ENCODE results near the gene DYNLT5. TPM values are rescaled to one million over a fixed set of nuclear protein-coding genes. Genes with fewer than 3 reads are reported as not detected.

Gene DYNLT5
- total RNA-seq (not detected in 2 replicates), polyA plus RNA-seq (not detected in 2 replicates), polyA minus RNA-seq (not detected in 2 replicates)
- 0.05 TPM for total RNA-seq (2013)

GRCh38 chr1:66752000-66752592 lies at the start of gene DYNLT5:
TSS of gene DYNLT5 (plus strand) at chr1:66752459. CDS start at chr1:66754659, 2,200 bp downstream.
- Histone ChIP-seq H3K79me2 (ENCODE audit: control insufficient read depth, insufficient read depth, low read length) (no peaks in the 10 kb centered on the region), H3K4me3 (ENCODE audit: control extremely low read depth in 1 of 5, extremely low read depth in 1 of 5, insufficient read depth in 1 of 5, low read depth in 2 of 5, low read length in 4 of 5) (peak within 1 kb of the TSS in 3 of 5 experiments; percentile 3 to 30 (median 21)), H3K4me2 (replicated peaks; ENCODE audit: low read depth, low read length, poor library complexity, severe bottlenecking) (peak within 1 kb of the TSS; percentile 69), H4K20me1 (ENCODE audit: control insufficient read depth, insufficient read depth, low read length, poor library complexity, severe bottlenecking) (no peaks in the 10 kb centered on the region), H2AFZ (ENCODE audit: insufficient read depth, low read depth, low read length, poor library complexity, severe bottlenecking) (peak within 1 kb of the TSS; percentile 43), H3K36me3 (replicated peaks in 1 of 2; ENCODE audit: control extremely low read depth in 1 of 2, control insufficient read depth in 1 of 2, extremely low read depth in 1 of 2, insufficient read depth in 2 of 2, low read length in 1 of 2) (no peaks in the 10 kb centered on the region), H3K27ac (ENCODE audit: low read length in 2 of 2) (no peak within 1 kb of the TSS), H3K9me3 (ENCODE audit: control extremely low read depth in 1 of 3, control insufficient read depth in 2 of 3, insufficient read depth in 1 of 3, low read length in 2 of 3) (peaks cover 0 to 6% (median 0%) of the 10 kb centered on the region in 3 donors), H3K4me1 (ENCODE audit: control insufficient read depth in 2 of 2, insufficient read depth in 2 of 2, low read length in 2 of 2) (peaks cover 10 to 19% of the 10 kb centered on the region in 2 donors), H3K27me3 (replicated peaks in 1 of 4; ENCODE audit: control extremely low read depth in 1 of 4, control insufficient read depth in 3 of 4, insufficient read depth in 4 of 4, low read length in 3 of 4) (peaks cover 0 to 26% (median 21%) of the 10 kb centered on the region in 4 experiments), H3K9ac (ENCODE audit: low read length) (peak within 1 kb of the TSS; percentile 28)
- Mint-ChIP-seq H3K4me1 (peaks cover 14% of the 10 kb centered on the region), H3K27me3 (peaks cover 42% of the 10 kb centered on the region), H3K9me3 (ENCODE audit: insufficient read depth) (no peaks in the 10 kb centered on the region), H3K4me3 (peak within 1 kb of the TSS; percentile 52), H3K27ac (no peak within 1 kb of the TSS)
- peak; percentile 19 for DNase-seq
- no peak for ATAC-seq (ENCODE audit: low read depth)
- ChIA-PET CTCF (interaction anchor here (1.3 kb wide), 1 partner anchor 13 kb away, joined by 3 read pairs; no protein-coding TSS in a partner anchor), POLR2A (no interaction called here)
- TF ChIP-seq CTCF (IDR thresholded peaks at IDR 0.05) (no peak), EZH2 (IDR thresholded peaks at IDR 0.05; ENCODE audit: borderline replicate concordance, insufficient read depth, low read depth, low read length, poor library complexity, severe bottlenecking) (no peak)
- 4% methylated on average over 33 of the region's 35 CpGs for WGBS (ENCODE audit: insufficient coverage)
- intact Hi-C loops (cut with micrococcal nuclease), result no loop called here

- no peak overlapping the region for H3K27ac ChIP-seq (ENCODE audit: low read length in 2 of 2)
- no peaks in the 10 kb centered on the region for H3K9me3 ChIP-seq (ENCODE audit: control extremely low read depth in 1 of 3, control insufficient read depth in 2 of 3, insufficient read depth in 1 of 3, low read length in 2 of 3)
- Mint-ChIP-seq H3K9me3 (ENCODE audit: insufficient read depth) (no peaks in the 10 kb centered on the region), H3K4me1 (no peaks in the 10 kb centered on the region), H3K27me3 (peaks cover 3% of the 10 kb centered on the region), H3K4me3 (no peak overlapping the region), H3K27ac (no peak overlapping the region)
- H4K20me1 ChIP-seq (ENCODE audit: control insufficient read depth, insufficient read depth, low read length, poor library complexity, severe bottlenecking), result no peaks in the 10 kb centered on the region
- ATAC-seq (ENCODE audit: low read depth) (no peak), DNase-seq (no peak)
- H3K27me3 ChIP-seq (replicated peaks in 1 of 4; ENCODE audit: control extremely low read depth in 1 of 4, control insufficient read depth in 3 of 4, insufficient read depth in 4 of 4, low read length in 3 of 4), result no peaks in the 10 kb centered on the region
- WGBS (ENCODE audit: insufficient coverage), result 100% methylated on average over 1 of the region's 4 CpGs
- H3K4me2 ChIP-seq (replicated peaks; ENCODE audit: low read depth, low read length, poor library complexity, severe bottlenecking), result no peak overlapping the region
- no peaks in the 10 kb centered on the region for H3K36me3 ChIP-seq (replicated peaks in 1 of 2; ENCODE audit: control extremely low read depth in 1 of 2, control insufficient read depth in 1 of 2, extremely low read depth in 1 of 2, insufficient read depth in 2 of 2, low read length in 1 of 2)
- H3K4me3 ChIP-seq (ENCODE audit: control extremely low read depth in 1 of 5, extremely low read depth in 1 of 5, insufficient read depth in 1 of 5, low read depth in 2 of 5, low read length in 4 of 5), result no peak overlapping the region
- POLR2A ChIA-PET, result no interaction called here
- no peaks in the 10 kb centered on the region for H3K4me1 ChIP-seq (ENCODE audit: control insufficient read depth in 2 of 2, insufficient read depth in 2 of 2, low read length in 2 of 2)
- H3K9ac ChIP-seq (ENCODE audit: low read length), result no peak overlapping the region
- TF ChIP-seq CTCF (IDR thresholded peaks at IDR 0.05) (no peak), EZH2 (IDR thresholded peaks at IDR 0.05; ENCODE audit: borderline replicate concordance, insufficient read depth, low read depth, low read length, poor library complexity, severe bottlenecking) (no peak)
- no peaks in the 10 kb centered on the region for H3K79me2 ChIP-seq (ENCODE audit: control insufficient read depth, insufficient read depth, low read length)
- CTCF ChIA-PET, result no interaction called here
- intact Hi-C loops (cut with micrococcal nuclease), result no loop called here
- H2AFZ ChIP-seq (ENCODE audit: insufficient read depth, low read depth, low read length, poor library complexity, severe bottlenecking), result no peak overlapping the region
These were observed 47.9 kb upstream of the DYNLT5 start for GRCh38 chr1:66704177-66704875.

All from B cell (primary cell).